HG03442 (cell line): Measurements from ENCODE around the gene NXPE4.

Source experiments
- ATAC-seq: cut with Tn5 transposase; IDR thresholded peaks from one replicate; pipeline ENCODE4 v1.9.1; 2021; ENCODE audit warnings: mild to moderate bottlenecking, moderate library complexity; ENCODE audit not compliant: unreplicated experiment

NXPE4 gene

DNA sequence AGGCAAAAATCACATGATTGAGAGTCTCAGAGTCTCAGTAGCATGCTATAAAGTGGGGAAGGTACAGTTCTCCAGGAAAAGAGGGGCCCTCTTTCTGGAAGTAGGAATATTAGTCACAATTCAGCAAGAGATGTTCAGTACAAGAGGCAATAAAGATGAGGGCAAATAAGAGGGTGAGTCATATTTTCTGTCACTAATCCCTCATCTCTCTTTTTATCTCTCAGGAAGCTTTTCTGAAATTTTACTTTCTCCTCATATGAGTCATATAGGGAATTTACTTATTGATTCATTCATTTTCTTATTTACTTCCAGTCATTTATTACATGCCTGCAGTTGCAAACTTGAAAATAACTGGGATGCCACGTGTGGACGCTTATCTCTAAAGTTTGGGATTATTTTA is 32.5 kb downstream of the NXPE4 start:
- no peak for ATAC-seq

DNA sequence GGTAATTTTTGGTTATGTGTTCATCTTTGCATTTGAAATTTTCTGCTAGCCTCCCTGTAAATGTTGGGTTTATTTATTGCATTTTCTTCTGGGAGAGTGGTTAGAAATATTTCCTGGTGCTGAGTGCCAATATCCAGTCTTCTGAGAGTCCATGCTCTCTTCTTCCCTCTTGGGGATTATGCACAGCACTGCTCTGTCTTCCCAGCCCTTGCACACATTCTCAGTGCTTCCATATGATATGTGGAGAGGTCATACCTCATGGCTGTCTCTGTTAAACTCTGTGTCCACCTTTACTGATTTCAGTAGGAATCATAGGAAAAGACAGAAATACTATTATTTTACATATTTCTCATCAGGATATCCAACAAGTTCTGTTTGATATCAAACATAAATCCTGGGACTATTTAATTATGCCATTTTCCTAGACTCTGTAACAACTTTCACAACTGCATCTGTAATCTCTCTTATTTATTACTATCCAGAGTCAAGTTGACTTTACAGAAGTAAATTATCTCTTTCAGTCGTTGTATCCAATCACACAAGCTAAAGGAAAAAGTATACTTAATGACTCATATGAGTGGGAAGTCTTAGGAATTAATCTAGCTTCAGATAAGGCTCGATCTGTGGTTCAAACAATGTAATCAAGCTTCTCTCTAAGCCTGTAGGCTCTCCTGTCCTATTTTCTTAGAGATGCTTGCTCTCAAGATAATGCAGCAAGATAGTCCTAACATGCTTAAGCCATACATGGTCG is 33.2 kb downstream of the NXPE4 start:
- ATAC-seq = no peak

DNA sequence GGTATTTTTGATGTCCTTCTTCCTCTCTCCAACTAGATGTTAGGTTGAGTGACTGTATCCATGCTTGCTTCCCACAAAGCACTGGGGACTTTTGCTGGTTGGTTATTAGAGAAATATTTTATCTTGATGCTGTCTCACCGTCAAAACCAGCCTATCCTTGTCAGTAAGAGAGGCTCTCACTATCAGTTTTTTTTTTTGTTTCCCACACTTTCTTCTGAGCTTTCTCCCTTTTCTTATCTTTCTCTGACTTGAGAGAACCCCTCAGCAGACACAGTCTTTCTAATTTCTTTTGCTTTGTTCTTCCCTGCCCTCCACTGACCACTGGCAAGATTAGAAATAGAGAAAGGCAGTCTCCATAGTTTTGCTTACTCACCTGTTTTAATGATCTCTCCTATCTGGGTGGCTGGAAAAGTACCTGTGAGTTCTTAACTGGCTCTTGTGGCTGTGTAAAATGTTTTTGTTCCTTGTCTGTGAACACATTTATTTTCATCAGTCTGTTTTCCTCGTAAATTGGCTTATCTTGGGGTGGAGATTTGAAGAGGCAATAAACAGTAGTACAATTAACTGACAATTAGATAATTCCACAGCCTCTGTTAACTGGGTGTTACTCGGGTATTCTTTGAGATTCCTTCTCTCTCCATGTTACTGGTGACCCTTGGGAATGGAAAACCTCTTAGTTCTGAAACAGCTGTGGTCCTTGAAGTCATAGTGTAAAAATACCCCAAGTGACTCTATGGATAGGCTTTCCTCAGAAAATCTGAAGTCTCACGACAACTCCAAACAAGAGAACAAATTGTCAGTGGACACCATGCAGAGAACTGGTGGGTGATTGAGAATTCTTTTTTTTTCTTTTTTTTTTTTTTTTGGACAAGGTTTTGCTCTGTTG is 35.9 kb downstream of the NXPE4 start, which contains the start of gene NXPE1:
NXPE1 (minus strand) TSS at position 457 of the 886 bp plus-strand sequence. CDS start 8,680 bp downstream, outside the sequence.
- no peak for ATAC-seq

DNA sequence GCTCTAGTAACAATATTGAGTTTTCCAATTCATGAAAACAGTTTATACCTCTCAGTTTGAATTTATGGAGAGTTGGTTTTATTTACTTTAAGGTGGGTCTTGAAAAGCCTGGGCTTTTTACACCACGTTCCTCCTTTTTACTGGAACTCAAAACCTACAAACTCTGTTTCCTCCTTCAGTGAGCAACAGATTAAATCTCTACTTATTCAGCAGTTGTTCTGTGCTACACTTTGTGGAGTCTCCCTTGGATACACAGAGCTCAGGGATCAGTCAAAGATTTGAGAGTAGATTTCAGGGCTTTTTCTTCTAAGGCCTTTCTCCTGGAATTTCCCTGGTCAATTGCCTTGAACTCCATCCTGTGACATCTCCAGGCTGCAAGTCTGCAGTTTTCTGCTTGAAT is 39.5 kb downstream of the NXPE4 start:
- ATAC-seq = no peak

DNA sequence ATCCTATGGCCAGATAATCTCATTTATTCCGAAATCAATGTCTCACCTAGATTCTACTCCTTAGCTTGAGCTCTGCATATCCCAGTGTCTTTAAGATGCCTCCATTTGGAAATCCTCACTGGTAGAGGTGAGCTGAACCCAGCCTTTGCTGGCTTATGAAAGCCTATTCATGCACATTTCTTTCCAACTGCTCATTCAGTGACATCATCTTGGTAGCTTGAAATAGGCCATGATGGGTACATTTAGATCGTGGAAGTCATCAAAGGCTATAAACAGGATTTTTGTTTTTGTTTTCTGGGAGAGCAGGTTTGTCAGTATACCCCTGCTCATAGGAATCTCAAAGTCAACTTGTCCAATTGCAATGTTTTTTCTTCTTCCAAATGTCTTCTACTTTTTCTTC is 41.9 kb downstream of the NXPE4 start:
- ATAC-seq = no peak

DNA sequence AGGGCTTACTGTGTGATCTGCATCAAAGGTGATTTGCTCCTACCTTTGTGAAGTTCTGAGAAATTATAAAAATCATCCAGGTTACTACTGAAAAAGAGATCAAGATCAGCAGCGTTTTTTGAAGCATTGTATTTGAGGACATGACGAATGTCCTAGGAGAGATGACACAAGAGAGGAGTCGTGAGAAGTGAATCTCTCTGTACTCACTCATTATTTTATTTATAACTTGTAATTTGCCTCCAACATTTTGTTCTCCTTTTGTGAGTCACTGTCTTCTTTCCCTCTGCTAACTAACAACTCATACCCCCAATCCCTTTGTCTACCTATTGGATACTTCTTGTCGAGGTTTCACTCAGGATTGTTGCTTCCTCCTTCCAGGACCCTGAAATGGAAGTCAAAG is 44.5 kb downstream of the NXPE4 start:
- no peak for ATAC-seq

DNA sequence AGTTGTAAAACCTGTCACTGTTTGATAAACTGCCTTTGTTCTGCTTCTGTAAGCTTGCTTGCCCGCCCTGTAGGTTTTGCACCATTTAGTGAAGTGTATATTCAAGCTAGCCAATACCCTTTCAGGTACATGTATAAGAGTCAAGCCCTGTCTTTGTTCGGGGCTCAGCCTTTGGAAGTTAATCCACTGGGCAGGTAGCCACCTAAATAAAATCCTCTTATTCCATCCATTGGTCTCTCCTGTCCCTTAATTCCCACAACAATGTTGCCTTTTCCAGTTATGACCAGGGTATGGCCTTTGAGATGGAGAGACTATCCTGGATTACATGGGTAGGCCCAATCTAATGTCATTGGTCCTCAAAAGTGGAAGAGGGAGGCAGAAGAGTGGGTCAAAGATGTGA is 69.9 kb downstream of the NXPE4 start:
- no peak for ATAC-seq

DNA sequence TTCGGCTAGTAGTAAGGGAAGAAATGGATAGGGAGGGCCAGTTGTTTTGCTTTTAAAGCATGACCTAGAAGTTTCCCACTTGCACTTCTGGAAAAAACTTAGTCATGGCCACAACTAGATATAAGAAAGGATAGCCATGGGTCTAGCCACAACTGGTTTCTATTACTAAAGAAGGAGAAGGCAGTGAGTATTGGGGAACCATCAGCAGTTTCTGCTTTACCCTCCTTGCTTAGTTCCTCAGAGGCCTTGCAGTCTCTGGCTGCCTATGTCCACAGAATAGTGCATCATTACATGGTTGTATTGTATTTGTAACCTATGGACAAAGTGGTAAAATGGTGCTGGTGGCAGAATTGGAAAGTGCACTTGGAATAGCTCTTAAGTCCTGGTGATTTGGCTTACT is 71.5 kb downstream of the NXPE4 start:
- ATAC-seq = no peak

DNA sequence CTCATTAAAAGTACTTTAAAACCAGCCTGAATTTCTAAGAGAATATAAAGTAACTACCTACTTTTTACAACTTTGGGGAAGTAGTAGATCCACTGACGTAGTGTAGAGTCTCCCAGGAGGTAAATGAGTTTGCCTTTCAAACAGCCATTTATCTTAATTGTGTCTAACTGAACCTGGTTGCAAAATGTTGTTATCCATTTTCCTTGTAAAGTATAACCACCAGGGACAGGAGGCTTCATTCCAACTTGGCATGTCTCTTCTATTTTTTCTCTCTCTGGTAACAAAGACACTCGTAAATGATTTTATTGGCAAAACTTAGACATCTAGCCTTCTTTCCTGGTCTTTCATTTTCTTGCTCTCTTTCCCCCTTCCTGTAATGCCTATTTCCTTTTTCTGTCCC is 72.8 kb downstream of the NXPE4 start:
- ATAC-seq = no peak
